Chondrocyte (in vitro differentiated cells): ENCODE data around the gene STK17B. TPM values are rescaled to one million over a fixed set of nuclear protein-coding genes. Genes with fewer than 3 reads are reported as not detected.

Experiments used
- DNase-seq: peaks from one replicate; pipeline ENCODE4 v3.0.0; 2021; ENCODE audit warnings: mixed read lengths, low spot score
- H3K27ac Mint-ChIP-seq: one replicate; pipeline ENCODE4 v1.8.0; 2021; ENCODE audit warnings: mild to moderate bottlenecking, moderate library complexity, mixed read lengths; ENCODE audit not compliant: unreplicated experiment
- H3K27me3 Mint-ChIP-seq: 2 replicates; pipeline ENCODE4 v1.8.0; 2021; ENCODE audit warnings: low read depth, mixed read lengths
- H3K36me3 Mint-ChIP-seq: 2 replicates; pipeline ENCODE4 v1.8.0; 2021; ENCODE audit warnings: low read depth, mixed read lengths
- H3K4me1 Mint-ChIP-seq: 2 replicates; pipeline ENCODE4 v1.8.0; 2021; ENCODE audit warnings: low read depth, mild to moderate bottlenecking, mixed read lengths
- H3K4me3 Mint-ChIP-seq: one replicate; pipeline ENCODE4 v1.8.0; 2021; ENCODE audit warnings: mild to moderate bottlenecking, moderate library complexity, mixed read lengths; ENCODE audit not compliant: unreplicated experiment
- H3K9me3 Mint-ChIP-seq: 2 replicates; pipeline ENCODE4 v1.8.0; 2021; ENCODE audit warnings: low read depth, mixed read lengths
- total RNA-seq: library from RNA; stranded (reverse); gene quantifications from 3 replicates; pipeline ENCODE4 v1.2.1, GENCODE V29; 2021
- TF ChIP-seq, protein P1 (sequence below): fragments of 200-600 bp; sonication (generic); IDR thresholded peaks from 2 replicates; pipeline ENCODE4 v1.5.0; 2021; ENCODE audit warnings: antibody characterized with exemption, mild to moderate bottlenecking, moderate library complexity

Gene STK17B
- total RNA-seq, 1 donor from 2014 or later: 37.2 TPM

DNA sequence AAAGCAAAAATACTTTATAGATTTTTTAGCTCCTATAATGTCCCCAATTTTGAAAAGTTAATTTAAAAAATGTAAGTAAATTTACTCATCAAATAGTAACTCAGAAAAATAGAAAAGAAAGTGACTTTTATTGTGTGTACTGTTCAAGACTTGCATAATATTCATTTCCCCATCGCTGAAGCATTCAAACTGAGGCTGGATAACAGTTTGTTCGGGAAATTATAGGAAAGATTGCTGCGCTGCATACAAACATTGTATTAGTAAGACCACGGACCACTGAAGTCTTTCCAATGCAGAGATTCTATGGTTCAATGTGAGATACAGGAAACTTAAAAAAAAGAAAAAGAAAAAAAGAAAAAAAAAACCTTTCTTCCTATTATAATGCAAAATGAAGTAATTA, 10.4 kb downstream of the STK17B start:
- no peaks in the 10 kb centered on the region for H3K9me3 Mint-ChIP-seq
- H3K4me1 Mint-ChIP-seq: peaks cover 54% of the 10 kb centered on the region
- TF ChIP-seq, protein P1, sequence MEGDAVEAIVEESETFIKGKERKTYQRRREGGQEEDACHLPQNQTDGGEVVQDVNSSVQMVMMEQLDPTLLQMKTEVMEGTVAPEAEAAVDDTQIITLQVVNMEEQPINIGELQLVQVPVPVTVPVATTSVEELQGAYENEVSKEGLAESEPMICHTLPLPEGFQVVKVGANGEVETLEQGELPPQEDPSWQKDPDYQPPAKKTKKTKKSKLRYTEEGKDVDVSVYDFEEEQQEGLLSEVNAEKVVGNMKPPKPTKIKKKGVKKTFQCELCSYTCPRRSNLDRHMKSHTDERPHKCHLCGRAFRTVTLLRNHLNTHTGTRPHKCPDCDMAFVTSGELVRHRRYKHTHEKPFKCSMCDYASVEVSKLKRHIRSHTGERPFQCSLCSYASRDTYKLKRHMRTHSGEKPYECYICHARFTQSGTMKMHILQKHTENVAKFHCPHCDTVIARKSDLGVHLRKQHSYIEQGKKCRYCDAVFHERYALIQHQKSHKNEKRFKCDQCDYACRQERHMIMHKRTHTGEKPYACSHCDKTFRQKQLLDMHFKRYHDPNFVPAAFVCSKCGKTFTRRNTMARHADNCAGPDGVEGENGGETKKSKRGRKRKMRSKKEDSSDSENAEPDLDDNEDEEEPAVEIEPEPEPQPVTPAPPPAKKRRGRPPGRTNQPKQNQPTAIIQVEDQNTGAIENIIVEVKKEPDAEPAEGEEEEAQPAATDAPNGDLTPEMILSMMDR: no peak
- H3K27me3 Mint-ChIP-seq: no peaks in the 10 kb centered on the region
- H3K27ac Mint-ChIP-seq: peak overlapping the region; percentile 12
- no peak for DNase-seq
- no peak overlapping the region for H3K4me3 Mint-ChIP-seq
- peaks cover 9% of the 10 kb centered on the region for H3K36me3 Mint-ChIP-seq

GRCh38 chr2:196160101-196160500, 11.3 kb downstream of the STK17B start:
- H3K4me1 Mint-ChIP-seq: peaks cover 46% of the 10 kb centered on the region
- no peak overlapping the region for H3K4me3 Mint-ChIP-seq
- H3K27ac Mint-ChIP-seq: peak overlapping the region; percentile 36
- TF ChIP-seq, protein P1: no peak
- H3K27me3 Mint-ChIP-seq: no peaks in the 10 kb centered on the region
- H3K36me3 Mint-ChIP-seq: peaks cover 9% of the 10 kb centered on the region
- no peaks in the 10 kb centered on the region for H3K9me3 Mint-ChIP-seq
- no peak for DNase-seq

DNA sequence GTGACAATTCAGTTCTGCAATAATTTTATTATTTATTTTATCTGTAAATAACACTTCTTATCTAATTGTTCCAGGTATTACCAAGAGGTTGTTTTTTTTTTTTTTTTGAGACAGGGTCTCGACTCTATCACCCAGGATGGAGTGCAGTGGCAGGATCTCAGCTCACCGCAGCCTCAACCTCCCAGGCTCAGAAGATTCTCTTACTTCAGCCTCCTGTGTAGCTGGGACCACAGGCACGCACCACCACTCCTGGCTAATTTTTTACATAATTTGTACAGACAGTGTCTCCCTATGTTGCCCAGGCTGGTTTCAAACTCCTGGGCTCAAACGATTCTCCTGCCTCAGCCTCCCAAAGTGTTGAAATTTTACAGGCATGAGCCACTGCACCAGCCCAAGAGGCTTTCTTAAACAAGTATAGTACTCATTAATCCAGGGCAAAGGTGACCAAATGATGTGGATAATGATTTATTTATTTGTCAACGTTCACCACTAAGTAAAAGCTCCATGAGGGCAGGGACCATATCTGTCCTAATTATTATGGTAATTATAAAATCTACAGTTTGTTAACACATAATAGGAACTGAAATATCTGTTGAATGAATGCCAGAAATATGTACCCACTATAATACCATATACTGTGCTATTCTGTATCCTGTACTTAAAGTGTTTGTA, 12.0 kb downstream of the STK17B start:
- DNase-seq: no peak
- H3K4me3 Mint-ChIP-seq: no peak overlapping the region
- no peaks in the 10 kb centered on the region for H3K9me3 Mint-ChIP-seq
- H3K36me3 Mint-ChIP-seq: peaks cover 11% of the 10 kb centered on the region
- TF ChIP-seq, protein P1: no peak
- H3K4me1 Mint-ChIP-seq: peaks cover 39% of the 10 kb centered on the region
- peak overlapping the region; percentile 75 for H3K27ac Mint-ChIP-seq
- no peaks in the 10 kb centered on the region for H3K27me3 Mint-ChIP-seq

- Mint-ChIP-seq H3K36me3 (peaks cover 17% of the 10 kb centered on the region), H3K4me1 (peaks cover 20% of the 10 kb centered on the region), H3K27me3 (no peaks in the 10 kb centered on the region), H3K9me3 (no peaks in the 10 kb centered on the region), H3K27ac (no peak overlapping the region), H3K4me3 (no peak overlapping the region)
- DNase-seq: no peak
- TF ChIP-seq, protein P1: no peak
These were observed 15.8 kb downstream of the STK17B start for GRCh38 chr2:196155575-196155974.

GRCh38 chr2:196153480-196153879, 17.9 kb downstream of the STK17B start:
- TF ChIP-seq, protein P1: no peak
- Mint-ChIP-seq H3K4me1 (peaks cover 7% of the 10 kb centered on the region), H3K27ac (no peak overlapping the region), H3K27me3 (no peaks in the 10 kb centered on the region), H3K4me3 (no peak overlapping the region), H3K36me3 (peaks cover 19% of the 10 kb centered on the region), H3K9me3 (no peaks in the 10 kb centered on the region)
- DNase-seq: no peak
